ENCODE data around the gene SLK.

DNA sequence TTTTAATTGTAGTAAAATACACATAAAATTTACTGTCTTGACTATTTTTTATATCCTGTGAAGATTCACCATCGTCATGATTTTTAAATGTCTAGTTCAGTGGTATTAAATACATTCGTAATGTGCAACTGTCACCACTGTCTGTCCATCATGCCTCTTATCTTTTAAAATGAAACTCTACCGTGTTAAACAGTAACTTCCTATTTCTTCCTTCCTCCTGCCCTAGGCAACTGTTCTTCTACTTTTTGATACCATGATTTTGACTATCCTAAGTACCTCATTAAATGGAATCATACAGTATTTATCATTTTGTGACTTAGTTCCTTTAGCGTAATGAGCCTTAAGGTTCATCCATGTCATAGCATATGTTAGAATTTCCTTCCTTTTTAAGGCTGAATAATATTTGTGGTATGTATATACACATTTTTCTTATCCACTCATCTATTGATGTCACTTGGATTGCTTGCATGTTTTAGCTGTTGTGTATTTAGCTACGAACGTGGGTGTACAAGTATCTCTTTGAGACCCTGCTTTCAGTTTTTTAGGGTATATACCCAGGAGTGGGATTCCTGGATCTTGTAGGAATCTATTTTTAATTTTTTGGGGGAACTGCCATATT is 13.5 kb downstream of the SLK start:
- TF ChIP-seq POLR2A (IDR thresholded peaks at IDR 0.05; ENCODE audit: low read length) (no peak), GATA1 (IDR thresholded peaks at IDR 0.05; ENCODE audit: low read depth, low read length) (no peak)
